MM.1S (cell line): ENCODE results near the gene HOMER2.

Experiments used
- DNase-seq: peaks from one replicate; pipeline ENCODE4 v3.0.0-alpha.2; 2015
- H2AFZ ChIP-seq: fragments of 300-600 bp; sonication (generic); 2 replicates; pipeline ENCODE4 v1.6.0; 2016; ENCODE audit warnings: antibody characterized with exemption, low read length
- H3F3A ChIP-seq: fragments of 300-600 bp; sonication (generic); 2 replicates; pipeline ENCODE4 v1.6.1; 2016; ENCODE audit warnings: mild to moderate bottlenecking, antibody characterized with exemption, low read length, moderate library complexity, mixed read lengths; ENCODE audit not compliant: insufficient read depth
- H3K27ac ChIP-seq: fragments of 300-600 bp; sonication (generic); 2 replicates; pipeline ENCODE4 v1.5.1; 2016; ENCODE audit warnings: mild to moderate bottlenecking, low read length
- H3K27me3 ChIP-seq: fragments of 300-600 bp; sonication (generic); replicated peaks from 2 replicates; pipeline ENCODE4 v1.6.0; 2016; ENCODE audit warnings: low read length; ENCODE audit not compliant: insufficient read depth
- H3K36me3 ChIP-seq: fragments of 300-600 bp; sonication (generic); replicated peaks from 2 replicates; pipeline ENCODE4 v1.6.1; 2016; ENCODE audit warnings: mild to moderate bottlenecking, low read length, mixed read lengths; ENCODE audit not compliant: insufficient read depth
- H3K4me1 ChIP-seq: fragments of 300-600 bp; sonication (generic); 2 replicates; pipeline ENCODE4 v1.6.1; 2016; ENCODE audit warnings: low read length, mixed read lengths
- H3K4me2 ChIP-seq: fragments of 300-600 bp; sonication (generic); 2 replicates; pipeline ENCODE4 v1.6.0; 2016; ENCODE audit warnings: low read depth, low read length
- H3K4me3 ChIP-seq: fragments of 300-600 bp; sonication (generic); 2 replicates; pipeline ENCODE4 v1.5.1; 2016; ENCODE audit warnings: low read length, mixed read lengths
- H3K79me2 ChIP-seq: fragments of 300-600 bp; sonication (generic); 2 replicates; pipeline ENCODE4 v1.6.1; 2016; ENCODE audit warnings: mixed run types, low read length, mixed read lengths
- H3K9ac ChIP-seq: fragments of 300-600 bp; sonication (generic); 2 replicates; pipeline ENCODE4 v1.6.1; 2016; ENCODE audit warnings: low read length, mixed read lengths
- H3K9me2 ChIP-seq: fragments of 300-600 bp; sonication (generic); replicated peaks from 2 replicates; pipeline ENCODE4 v1.6.1; 2016; ENCODE audit warnings: mild to moderate bottlenecking, low read length, mixed read lengths; ENCODE audit not compliant: insufficient read depth
- H3K9me3 ChIP-seq: fragments of 300-600 bp; sonication (generic); replicated peaks from 2 replicates; pipeline ENCODE4 v1.6.1; 2016; ENCODE audit warnings: mild to moderate bottlenecking, low read length, mixed read lengths; ENCODE audit not compliant: insufficient read depth
- H4K20me1 ChIP-seq: fragments of 300-600 bp; sonication (generic); 2 replicates; pipeline ENCODE4 v1.6.1; 2016; ENCODE audit warnings: mild to moderate bottlenecking, low read length, moderate library complexity, mixed read lengths; ENCODE audit not compliant: insufficient read depth
- CTCF ChIP-seq: fragments of 300-600 bp; sonication (generic); IDR thresholded peaks from 2 replicates; pipeline ENCODE4 v1.5.1; 2016; ENCODE audit warnings: antibody characterized with exemption, low read length, mixed read lengths
- EZH2 ChIP-seq: fragments of 300-600 bp; sonication (generic); optimal IDR thresholded peaks from 2 replicates; pipeline ENCODE3; 2017; ENCODE audit warnings: low read depth, mild to moderate bottlenecking, antibody characterized with exemption, low read length, mixed read lengths
- EZH2phosphoT487 ChIP-seq: fragments of 300-600 bp; sonication (generic); IDR thresholded peaks from 2 replicates; pipeline ENCODE4 v1.6.1; 2018; ENCODE audit warnings: antibody characterized with exemption, low read length

HOMER2 gene

DNA sequence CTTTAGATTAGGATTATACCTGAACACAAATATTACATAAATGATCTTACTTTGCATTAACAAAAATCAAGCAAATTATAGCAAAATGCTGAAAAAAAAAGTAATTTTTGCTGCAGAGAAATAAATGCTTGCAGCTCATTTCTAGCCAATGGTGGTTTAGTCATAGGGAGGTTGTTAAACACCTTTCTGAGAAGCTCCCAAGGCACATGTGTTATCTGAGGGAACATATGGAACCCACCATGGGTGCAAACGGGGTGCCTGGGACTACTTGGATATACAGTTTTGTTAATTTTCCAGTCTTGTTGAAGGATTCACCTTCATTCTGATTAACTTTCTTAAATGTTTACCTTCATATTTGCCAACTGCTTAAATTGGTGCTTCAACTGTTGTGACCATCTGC, 24.6 kb upstream of the HOMER2 start:
- H3K9ac ChIP-seq = no peak overlapping the region
- TF ChIP-seq CTCF (no peak), EZH2phosphoT487 (no peak)
- H4K20me1 ChIP-seq = no peaks in the 10 kb centered on the region
- H3K79me2 ChIP-seq = no peaks in the 10 kb centered on the region
- H3K9me2 ChIP-seq = no peaks in the 10 kb centered on the region
- no peak overlapping the region for H2AFZ ChIP-seq
- H3K27ac ChIP-seq = no peak overlapping the region
- DNase-seq = no peak
- no peaks in the 10 kb centered on the region for H3K27me3 ChIP-seq
- no peak overlapping the region for H3K4me3 ChIP-seq
- peaks cover 5% of the 10 kb centered on the region; the same call in 1 of the 2 replicates for H3F3A ChIP-seq
- H3K36me3 ChIP-seq = no peaks in the 10 kb centered on the region
- H3K4me1 ChIP-seq = peaks cover 11% of the 10 kb centered on the region
- no peaks in the 10 kb centered on the region for H3K9me3 ChIP-seq
- H3K4me2 ChIP-seq = no peak overlapping the region

GRCh38 chr15:82972990-82973389, 20.5 kb upstream of the HOMER2 start:
- no peak overlapping the region for H3K4me3 ChIP-seq

GRCh38 chr15:82971218-82971984, 18.9 kb upstream of the HOMER2 start:
- TF ChIP-seq CTCF = no peak
- no peak for TF ChIP-seq EZH2phosphoT487
- TF ChIP-seq EZH2 = no peak
- no peak for DNase-seq

More at GRCh38 chr15:82972990-82973389, 20.5 kb upstream of the HOMER2 start:
- Histone ChIP-seq H3K4me1 (peaks cover 11% of the 10 kb centered on the region), H3K9ac (no peak overlapping the region), H4K20me1 (no peaks in the 10 kb centered on the region), H3K9me2 (no peaks in the 10 kb centered on the region), H3K4me2 (no peak overlapping the region), H2AFZ (no peak overlapping the region), H3K27ac (0 out of 2 replicates have a peak overlapping the region, but pooled peaks have one; percentile 8), H3F3A (peaks cover 5% of the 10 kb centered on the region; the same call in 1 of the 2 replicates), H3K36me3 (no peaks in the 10 kb centered on the region), H3K27me3 (no peaks in the 10 kb centered on the region), H3K9me3 (no peaks in the 10 kb centered on the region), H3K79me2 (no peaks in the 10 kb centered on the region)
- TF ChIP-seq EZH2phosphoT487 = no peak
- no peak for TF ChIP-seq EZH2
- TF ChIP-seq CTCF = no peak
- DNase-seq = peak; percentile 48

More at GRCh38 chr15:82971218-82971984, 18.9 kb upstream of the HOMER2 start:
- Histone ChIP-seq H3K79me2 (no peaks in the 10 kb centered on the region), H3K9me3 (no peaks in the 10 kb centered on the region), H3K27me3 (no peaks in the 10 kb centered on the region), H3K4me1 (peaks cover 13% of the 10 kb centered on the region), H3K4me3 (no peak overlapping the region), H4K20me1 (no peaks in the 10 kb centered on the region), H3K9me2 (no peaks in the 10 kb centered on the region), H3K9ac (no peak overlapping the region), H3F3A (peaks cover 7% of the 10 kb centered on the region; the same call in 1 of the 2 replicates), H3K4me2 (no peak overlapping the region), H3K27ac (no peak overlapping the region), H2AFZ (no peak overlapping the region), H3K36me3 (no peaks in the 10 kb centered on the region)
